GM12891 (cell line): Measurements from ENCODE around the gene C16orf89.

ENCODE experiments used
- DNase-seq: peaks from one replicate; pipeline ENCODE4 v3.0.0; 2011; ENCODE audit warnings: low spot score; ENCODE audit not compliant: insufficient read length
- FAIRE-seq: peaks from 2 replicates; lab custom pipeline; 2011; peaks lifted over from hg19 to GRCh38; lab: Jason Lieb, UNC
- PAX5 ChIP-seq: IDR thresholded peaks from 2 replicates; pipeline ENCODE4 v1.6.1; 2011; ENCODE audit warnings: low read length, moderate library complexity, mild to moderate bottlenecking; ENCODE audit not compliant: insufficient read depth, severe bottlenecking
- POLR2A ChIP-seq: IDR thresholded peaks from 2 replicates; pipeline ENCODE4 v1.6.1; 2011; ENCODE audit warnings: low read depth, low read length, control low read depth
- POLR2AphosphoS5 ChIP-seq: IDR thresholded peaks from 2 replicates; pipeline ENCODE4 v1.6.1; 2011; ENCODE audit warnings: low read depth, low read length, control low read depth
- POU2F2 ChIP-seq: IDR thresholded peaks from 2 replicates; pipeline ENCODE4 v1.6.1; 2011; ENCODE audit warnings: low read depth, mild to moderate bottlenecking, control low read depth, low read length, moderate library complexity
- SPI1 ChIP-seq: IDR thresholded peaks from 2 replicates; pipeline ENCODE4 v1.6.1; 2011; ENCODE audit warnings: low read depth, low read length, control low read depth
- TAF1 ChIP-seq: IDR thresholded peaks from 2 replicates; pipeline ENCODE4 v1.6.1; 2011; ENCODE audit warnings: low read depth, low read length, control low read depth

Gene C16orf89

DNA sequence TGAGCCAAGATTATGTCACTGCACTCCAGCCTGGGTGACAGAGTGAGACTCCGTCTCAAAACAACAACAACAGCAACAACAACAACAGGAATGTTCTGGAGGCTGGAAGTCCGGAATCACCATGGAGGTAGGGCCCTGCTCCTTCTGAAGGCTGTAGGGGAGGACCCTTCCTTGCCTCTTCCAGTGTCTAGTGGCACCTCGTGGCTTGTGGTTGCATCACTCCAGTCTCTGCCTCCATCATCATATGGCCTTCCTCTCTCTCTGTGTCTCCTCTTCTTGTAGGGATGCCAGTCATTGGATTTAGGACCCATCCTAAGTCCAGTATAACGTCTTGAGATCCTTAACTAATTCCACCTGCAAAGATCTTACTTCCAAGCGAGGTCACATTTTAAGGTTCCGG, 46.0 kb downstream of the C16orf89 start:
- DNase-seq (no peak), FAIRE-seq (no peak)
- TF ChIP-seq POLR2A (no peak), PAX5 (no peak), POLR2AphosphoS5 (no peak), POU2F2 (no peak), SPI1 (no peak), TAF1 (no peak)

GRCh38 chr16:5018793-5019192, 47.0 kb downstream of the C16orf89 start:
- no peak for DNase-seq
- TF ChIP-seq POLR2A (no peak), POU2F2 (no peak), TAF1 (no peak), SPI1 (no peak), POLR2AphosphoS5 (no peak), PAX5 (no peak)
- no peak for FAIRE-seq

DNA sequence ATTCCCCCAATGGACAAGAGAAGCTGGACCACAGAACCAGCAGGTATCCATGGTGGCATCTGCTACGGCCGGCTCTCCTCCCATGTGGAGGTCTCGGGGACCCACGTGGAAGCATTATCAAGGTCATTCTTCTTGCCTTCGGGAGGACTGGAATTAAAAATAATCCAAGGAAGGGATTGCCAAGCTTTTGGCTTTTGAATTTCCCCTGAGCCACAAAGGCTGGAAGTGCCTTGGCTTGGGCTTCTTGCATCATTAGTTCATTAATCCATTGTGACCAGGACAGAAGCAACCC, 48.1 kb downstream of the C16orf89 start:
- no peak for TF ChIP-seq POU2F2
- TF ChIP-seq POLR2A = no peak
- TF ChIP-seq PAX5 = no peak
- TF ChIP-seq POLR2AphosphoS5 = no peak
- no peak for TF ChIP-seq SPI1
- TF ChIP-seq TAF1 = no peak
- FAIRE-seq (no peak), DNase-seq (no peak)

GRCh38 chr16:5016967-5017677, 48.6 kb downstream of the C16orf89 start:
- DNase-seq (no peak), FAIRE-seq (no peak)
- TF ChIP-seq TAF1 (no peak), POLR2AphosphoS5 (no peak), PAX5 (no peak), SPI1 (no peak), POLR2A (no peak), POU2F2 (no peak)

DNA sequence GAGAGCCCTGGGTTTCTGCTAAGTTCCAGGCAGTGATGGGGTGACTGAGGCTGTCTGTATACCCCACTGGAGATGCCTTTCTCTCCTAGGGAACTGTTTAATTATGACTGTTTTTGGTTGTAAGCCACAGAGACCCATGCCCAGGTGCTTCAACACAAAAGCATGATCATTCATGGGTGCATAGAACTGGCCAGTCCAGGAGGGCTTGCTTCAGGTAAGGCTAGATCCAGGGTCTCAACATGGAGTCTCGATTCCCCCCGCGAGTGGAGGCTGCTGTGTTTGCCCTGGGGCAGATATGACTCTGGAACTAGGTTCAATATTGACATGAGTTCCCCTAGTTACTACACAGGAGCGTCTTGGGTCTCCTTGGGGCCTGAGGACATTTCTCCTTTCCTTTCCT, 49.9 kb downstream of the C16orf89 start:
- TF ChIP-seq PAX5 (no peak), SPI1 (no peak), TAF1 (no peak), POLR2AphosphoS5 (no peak), POU2F2 (no peak), POLR2A (no peak)
- FAIRE-seq (no peak), DNase-seq (no peak)

DNA sequence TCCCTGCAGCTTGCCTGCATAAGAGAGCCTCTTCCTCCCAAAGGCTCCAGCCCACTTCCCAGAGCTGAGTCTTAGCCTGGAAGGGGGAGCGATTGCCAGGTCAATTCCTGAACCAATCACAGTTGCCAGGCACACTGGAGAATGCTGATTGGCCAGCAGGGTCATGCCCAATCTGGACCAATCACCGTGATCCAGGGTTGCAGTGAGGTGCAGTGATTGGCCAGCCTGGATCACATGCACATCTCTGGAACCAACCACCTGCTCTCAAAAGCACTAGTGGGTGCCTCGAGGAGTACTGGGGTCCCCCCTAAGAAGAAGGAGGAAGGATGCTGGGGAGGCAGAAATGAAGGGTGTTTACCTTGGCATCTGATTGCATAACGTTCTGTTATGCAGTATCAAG, 50.4 kb downstream of the C16orf89 start:
- DNase-seq (no peak), FAIRE-seq (no peak)
- no peak for TF ChIP-seq POLR2AphosphoS5

GRCh38 chr16:5012887-5013286, 52.9 kb downstream of the C16orf89 start:
- TF ChIP-seq TAF1 (no peak), SPI1 (no peak), PAX5 (no peak), POU2F2 (no peak), POLR2A (no peak), POLR2AphosphoS5 (no peak)
- DNase-seq = no peak
- FAIRE-seq = no peak

DNA sequence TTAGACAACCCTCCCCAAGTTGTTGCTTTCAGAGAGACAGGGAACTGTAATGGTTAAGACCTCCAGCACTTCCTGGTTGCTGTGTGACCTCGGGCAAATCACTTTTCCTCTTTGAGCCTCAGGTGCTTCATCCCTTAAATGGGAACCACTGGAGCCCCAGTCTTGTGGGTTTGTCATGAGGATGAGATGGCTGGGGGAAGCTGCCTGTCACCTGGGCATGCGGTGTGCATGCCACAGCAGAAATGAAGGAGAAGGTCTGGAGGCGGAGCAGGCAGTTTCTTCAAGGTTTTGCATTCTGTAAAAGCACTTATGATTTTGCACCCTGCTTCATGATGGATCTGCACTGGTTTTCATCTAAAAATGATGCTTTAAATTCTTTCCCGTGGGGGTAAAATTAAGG, 54.1 kb downstream of the C16orf89 start:
- DNase-seq (no peak), FAIRE-seq (no peak)
- TF ChIP-seq POLR2AphosphoS5 = no peak
- no peak for TF ChIP-seq PAX5
- no peak for TF ChIP-seq TAF1
- no peak for TF ChIP-seq SPI1
- no peak for TF ChIP-seq POU2F2
- no peak for TF ChIP-seq POLR2A

- DNase-seq (no peak), FAIRE-seq (no peak)
- TF ChIP-seq POLR2AphosphoS5 (no peak), SPI1 (no peak), PAX5 (no peak), TAF1 (no peak), POLR2A (no peak), POU2F2 (no peak)
Observed at GRCh38 chr16:5010576-5011329, 55.0 kb downstream of the C16orf89 start.

GRCh38 chr16:5008311-5008731, 57.4 kb downstream of the C16orf89 start:
- TF ChIP-seq POLR2AphosphoS5 (no peak), PAX5 (no peak)
- no peak for FAIRE-seq

More at GRCh38 chr16:5008311-5008731, 57.4 kb downstream of the C16orf89 start:
- no peak for DNase-seq
